Measurements from ENCODE around the gene EFCAB3. TPM values are rescaled to one million over a fixed set of nuclear protein-coding genes. Genes with fewer than 3 reads are reported as not detected.
"Not testable (repeated sequence)": the region's sequence is repeated elsewhere in the genome, so short reads cannot be mapped to it uniquely, and the experiment has no call there.

EFCAB3 gene
- total RNA-seq, 2 donors from 2014 or later, result not detected

- Histone ChIP-seq H3K36me3 (no peaks in the 10 kb centered on the region), H3K4me1 (no peaks in the 10 kb centered on the region), H3K4me3 (no peak overlapping the region), H3K27ac (no peak overlapping the region), H3K9me3 (no peaks in the 10 kb centered on the region), H3K27me3 (no peaks in the 10 kb centered on the region)
- DNase-seq (ENCODE audit: low spot score), result no peak
- TF ChIP-seq CTCF (IDR thresholded peaks at IDR 0.05), result no peak
These were observed 8.5 kb downstream of the EFCAB3 start for GRCh38 chr17:62388856-62389255.

GRCh38 chr17:62392908-62393307, 12.6 kb downstream of the EFCAB3 start:
- H3K9me3 ChIP-seq, result no peaks in the 10 kb centered on the region
- no peak for TF ChIP-seq CTCF (IDR thresholded peaks at IDR 0.05)
- no peaks in the 10 kb centered on the region for H3K4me1 ChIP-seq
- no peak overlapping the region for H3K27ac ChIP-seq
- H3K27me3 ChIP-seq, result no peaks in the 10 kb centered on the region
- no peak for DNase-seq (ENCODE audit: low spot score)
- H3K4me3 ChIP-seq, result no peak overlapping the region
- H3K36me3 ChIP-seq, result no peaks in the 10 kb centered on the region

GRCh38 chr17:62398891-62399290, 18.5 kb downstream of the EFCAB3 start:
- DNase-seq (ENCODE audit: low spot score), result no peak
- H3K27ac ChIP-seq, result no peak overlapping the region
- no peak for TF ChIP-seq CTCF (IDR thresholded peaks at IDR 0.05)
- H3K27me3 ChIP-seq, result no peaks in the 10 kb centered on the region
- H3K4me1 ChIP-seq, result no peaks in the 10 kb centered on the region
- H3K9me3 ChIP-seq, result peaks cover 0 to 4% of the 10 kb centered on the region in 2 donors
- H3K4me3 ChIP-seq, result no peak overlapping the region
- no peaks in the 10 kb centered on the region for H3K36me3 ChIP-seq

GRCh38 chr17:62405451-62405850, 25.1 kb downstream of the EFCAB3 start:
- no peak overlapping the region for H3K4me3 ChIP-seq
- no peak for TF ChIP-seq CTCF (IDR thresholded peaks at IDR 0.05)
- H3K36me3 ChIP-seq, result no peaks in the 10 kb centered on the region
- DNase-seq (ENCODE audit: low spot score), result no peak
- no peaks in the 10 kb centered on the region for H3K27me3 ChIP-seq
- peaks cover 0 to 4% of the 10 kb centered on the region in 2 donors for H3K9me3 ChIP-seq
- no peaks in the 10 kb centered on the region for H3K4me1 ChIP-seq
- no peak overlapping the region for H3K27ac ChIP-seq

GRCh38 chr17:62413090-62413489, 32.7 kb downstream of the EFCAB3 start:
- not testable (repeated sequence) for H3K9me3 ChIP-seq; DNase-seq (ENCODE audit: low spot score); H3K27me3 ChIP-seq; H3K4me1 ChIP-seq; H3K36me3 ChIP-seq; H3K4me3 ChIP-seq; H3K27ac ChIP-seq

GRCh38 chr17:62423647-62424461, 43.5 kb downstream of the EFCAB3 start, which contains the start of gene METTL2A:
Gene METTL2A (plus strand): TSS chr17:62423897. CDS start chr17:62423903, 6 bp downstream.
- not testable (repeated sequence) for H3K36me3 ChIP-seq, H3K4me1 ChIP-seq, H3K27me3 ChIP-seq, H3K9me3 ChIP-seq
- peak in 1 of 2 donors; percentile 40 for TF ChIP-seq CTCF (IDR thresholded peaks at IDR 0.05)
- peak within 1 kb of the TSS; percentile 74 to 77 for H3K4me3 ChIP-seq
- peak; percentile 88 for DNase-seq (ENCODE audit: low spot score)
- H3K27ac ChIP-seq, result peak within 1 kb of the TSS; percentile 62 to 71

- not testable (repeated sequence) for H3K4me1 ChIP-seq; H3K4me3 ChIP-seq; H3K9me3 ChIP-seq; H3K36me3 ChIP-seq; H3K27me3 ChIP-seq; H3K27ac ChIP-seq; DNase-seq (ENCODE audit: low spot score)
These were observed 45.9 kb downstream of the EFCAB3 start for GRCh38 chr17:62426214-62426613.

- H3K36me3 ChIP-seq; H3K4me1 ChIP-seq; H3K27me3 ChIP-seq; H3K9me3 ChIP-seq; DNase-seq (ENCODE audit: low spot score); H3K27ac ChIP-seq; H3K4me3 ChIP-seq: not testable (repeated sequence)
These were observed 54.9 kb downstream of the EFCAB3 start for GRCh38 chr17:62435251-62435650.

- not testable (repeated sequence) for DNase-seq (ENCODE audit: low spot score); H3K27me3 ChIP-seq; H3K9me3 ChIP-seq; H3K4me3 ChIP-seq; H3K4me1 ChIP-seq; H3K27ac ChIP-seq
- peaks cover 47% of the 10 kb centered on the region for H3K36me3 ChIP-seq
These were observed 60.8 kb downstream of the EFCAB3 start for GRCh38 chr17:62441181-62441580.

Measured in right atrium auricular region (tissue), 2 donors.